CD4-positive, alpha-beta T cell treated with Interleukin-4 for 1 hour (primary cell): ENCODE measurements around the gene GMDS.
"Not testable (repeated sequence)": the region's sequence is repeated elsewhere in the genome, so short reads cannot be mapped to it uniquely, and the experiment has no call there.

Experiments
- DNase-seq, 2 donors: peaks; one replicate each; pipeline ENCODE4 v3.0.0-alpha.2; 2020 to 2022

Gene GMDS

GRCh38 chr6:1698527-1698926, 546.9 kb downstream of the GMDS start:
- DNase-seq = no peak

GRCh38 chr6:1697688-1698351, 547.6 kb downstream of the GMDS start:
- no peak for DNase-seq

- no peak for DNase-seq
These were observed 548.9 kb downstream of the GMDS start for GRCh38 chr6:1696463-1696850.

GRCh38 chr6:1695546-1696462, 549.6 kb downstream of the GMDS start:
- no peak for DNase-seq

GRCh38 chr6:1691828-1692227, 553.6 kb downstream of the GMDS start:
- DNase-seq = not testable (repeated sequence)

GRCh38 chr6:1690656-1691055, 554.7 kb downstream of the GMDS start:
- DNase-seq = not testable (repeated sequence)

- DNase-seq = no peak
These were observed 556.3 kb downstream of the GMDS start for GRCh38 chr6:1689141-1689540.

GRCh38 chr6:1688396-1688795, 557.0 kb downstream of the GMDS start:
- no peak for DNase-seq

GRCh38 chr6:1687402-1687801, 558.0 kb downstream of the GMDS start:
- DNase-seq = no peak

- no peak for DNase-seq
These were observed 559.0 kb downstream of the GMDS start for GRCh38 chr6:1686117-1687098.

GRCh38 chr6:1679688-1680068, 565.7 kb downstream of the GMDS start:
- DNase-seq = no peak

GRCh38 chr6:1679031-1679687, 566.2 kb downstream of the GMDS start:
- DNase-seq = no peak

GRCh38 chr6:1678201-1678600, 567.2 kb downstream of the GMDS start:
- DNase-seq = no peak

GRCh38 chr6:1672379-1672778, 573.0 kb downstream of the GMDS start:
- no peak for DNase-seq

GRCh38 chr6:1670711-1671462, 574.5 kb downstream of the GMDS start:
- DNase-seq = no peak

- DNase-seq = no peak
These were observed 575.4 kb downstream of the GMDS start for GRCh38 chr6:1669996-1670395.

GRCh38 chr6:1668456-1668855, 576.9 kb downstream of the GMDS start:
- not testable (repeated sequence) for DNase-seq

- DNase-seq = no peak
These were observed 577.6 kb downstream of the GMDS start for GRCh38 chr6:1667805-1668175.

GRCh38 chr6:1667012-1667804, 578.2 kb downstream of the GMDS start:
- no peak for DNase-seq

GRCh38 chr6:1665214-1665613, 580.2 kb downstream of the GMDS start:
- no peak for DNase-seq

- no peak for DNase-seq
These were observed 581.1 kb downstream of the GMDS start for GRCh38 chr6:1664329-1664728.
